ENCODE results near the gene TCHP. TPM values are rescaled to one million over a fixed set of nuclear protein-coding genes. Genes with fewer than 3 reads are reported as not detected.
"Not testable (repeated sequence)": the region's sequence is repeated elsewhere in the genome, so short reads cannot be mapped to it uniquely, and the experiment has no call there.

TCHP gene, protein sequence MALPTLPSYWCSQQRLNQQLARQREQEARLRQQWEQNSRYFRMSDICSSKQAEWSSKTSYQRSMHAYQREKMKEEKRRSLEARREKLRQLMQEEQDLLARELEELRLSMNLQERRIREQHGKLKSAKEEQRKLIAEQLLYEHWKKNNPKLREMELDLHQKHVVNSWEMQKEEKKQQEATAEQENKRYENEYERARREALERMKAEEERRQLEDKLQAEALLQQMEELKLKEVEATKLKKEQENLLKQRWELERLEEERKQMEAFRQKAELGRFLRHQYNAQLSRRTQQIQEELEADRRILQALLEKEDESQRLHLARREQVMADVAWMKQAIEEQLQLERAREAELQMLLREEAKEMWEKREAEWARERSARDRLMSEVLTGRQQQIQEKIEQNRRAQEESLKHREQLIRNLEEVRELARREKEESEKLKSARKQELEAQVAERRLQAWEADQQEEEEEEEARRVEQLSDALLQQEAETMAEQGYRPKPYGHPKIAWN
- 10 to 100 TPM; 34.4 to 37.2 TPM for total RNA-seq

GRCh38 chr12:109899783-109900751, at the start of gene TCHP:
TCHP (plus strand) TSS chr12:109900274; CDS start chr12:109903027, 2,753 bp downstream.
- H3K36me3 Mint-ChIP-seq: peaks cover 14% of the 10 kb centered on the region
- POLR2A ChIA-PET: interaction anchor here (0.5 to 2.7 kb wide), 9 partner anchors 8 to 176 kb away, joined by 3 to 20 read pairs (median 4); partner anchors contain the start of genes GIT2 and GLTP
- H3K9me3 Mint-ChIP-seq: no peaks in the 10 kb centered on the region
- DNase-seq (peak; percentile 80), ATAC-seq (ENCODE audit: low read depth) (peak; percentile 87)
- H3K4me1 Mint-ChIP-seq: peaks cover 17% of the 10 kb centered on the region
- H3K27ac Mint-ChIP-seq: peak within 1 kb of the TSS; percentile 96
- H3K4me3 Mint-ChIP-seq: peak within 1 kb of the TSS; percentile 92
- H3K27me3 Mint-ChIP-seq: no peaks in the 10 kb centered on the region

- DNase-seq; H3K27ac Mint-ChIP-seq; ATAC-seq (ENCODE audit: low read depth); H3K9me3 Mint-ChIP-seq; H3K27me3 Mint-ChIP-seq; POLR2A ChIA-PET; H3K36me3 Mint-ChIP-seq; H3K4me1 Mint-ChIP-seq; H3K4me3 Mint-ChIP-seq: not testable (repeated sequence)
These were observed 49.6 kb upstream of the TCHP start for GRCh38 chr12:109850518-109850917.

GRCh38 chr12:109855377-109855776, 44.7 kb upstream of the TCHP start:
- no peak for ATAC-seq (ENCODE audit: low read depth)
- Mint-ChIP-seq H3K27ac (no peak overlapping the region), H3K4me3 (no peak overlapping the region), H3K36me3 (peaks cover 2% of the 10 kb centered on the region), H3K9me3 (no peaks in the 10 kb centered on the region), H3K4me1 (peaks cover 9% of the 10 kb centered on the region), H3K27me3 (no peaks in the 10 kb centered on the region)
- POLR2A ChIA-PET: no interaction called here
- DNase-seq: no peak

- no peak overlapping the region for H3K4me3 Mint-ChIP-seq
- H3K36me3 Mint-ChIP-seq: peaks cover 2% of the 10 kb centered on the region
- POLR2A ChIA-PET: no interaction called here
- no peak overlapping the region for H3K27ac Mint-ChIP-seq
- H3K9me3 Mint-ChIP-seq: no peaks in the 10 kb centered on the region
- no peaks in the 10 kb centered on the region for H3K27me3 Mint-ChIP-seq
- peaks cover 9% of the 10 kb centered on the region for H3K4me1 Mint-ChIP-seq
- no peak for DNase-seq
- ATAC-seq (ENCODE audit: low read depth): no peak
These were observed 42.4 kb upstream of the TCHP start for GRCh38 chr12:109857715-109858114.

- Mint-ChIP-seq H3K4me3 (no peak overlapping the region), H3K4me1 (peaks cover 11% of the 10 kb centered on the region), H3K36me3 (peaks cover 2% of the 10 kb centered on the region), H3K27ac (no peak overlapping the region), H3K27me3 (no peaks in the 10 kb centered on the region), H3K9me3 (no peaks in the 10 kb centered on the region)
- no peak for ATAC-seq (ENCODE audit: low read depth)
- DNase-seq: no peak
- POLR2A ChIA-PET: no interaction called here
These were observed 41.3 kb upstream of the TCHP start for GRCh38 chr12:109858764-109859163.

GRCh38 chr12:109860977-109861376, 39.1 kb upstream of the TCHP start:
- Mint-ChIP-seq H3K27me3 (no peaks in the 10 kb centered on the region), H3K4me1 (peaks cover 22% of the 10 kb centered on the region), H3K9me3 (no peaks in the 10 kb centered on the region), H3K27ac (no peak overlapping the region), H3K4me3 (no peak overlapping the region), H3K36me3 (peaks cover 2% of the 10 kb centered on the region)
- POLR2A ChIA-PET: interaction anchor here (0.6 kb wide), 1 partner anchor 518 kb away, joined by 3 read pairs; no protein-coding TSS in a partner anchor
- no peak for ATAC-seq (ENCODE audit: low read depth)
- DNase-seq: no peak

GRCh38 chr12:109861689-109862314, 38.3 kb upstream of the TCHP start:
- Mint-ChIP-seq H3K27ac (no peak overlapping the region), H3K4me1 (peaks cover 22% of the 10 kb centered on the region), H3K27me3 (no peaks in the 10 kb centered on the region), H3K36me3 (peaks cover 2% of the 10 kb centered on the region), H3K4me3 (no peak overlapping the region), H3K9me3 (no peaks in the 10 kb centered on the region)
- ATAC-seq (ENCODE audit: low read depth) (no peak), DNase-seq (no peak)
- POLR2A ChIA-PET: interaction anchor here (0.6 kb wide), 1 partner anchor 517 kb away, joined by 3 read pairs; no protein-coding TSS in a partner anchor

GRCh38 chr12:109862491-109862890, 37.6 kb upstream of the TCHP start:
- DNase-seq; POLR2A ChIA-PET; H3K27ac Mint-ChIP-seq; H3K4me3 Mint-ChIP-seq; H3K9me3 Mint-ChIP-seq; H3K36me3 Mint-ChIP-seq; H3K27me3 Mint-ChIP-seq; ATAC-seq (ENCODE audit: low read depth): not testable (repeated sequence)
- H3K4me1 Mint-ChIP-seq: peaks cover 22% of the 10 kb centered on the region

- POLR2A ChIA-PET: no interaction called here
- Mint-ChIP-seq H3K4me3 (peak overlapping the region; percentile 7), H3K27me3 (no peaks in the 10 kb centered on the region), H3K9me3 (no peaks in the 10 kb centered on the region), H3K27ac (peak overlapping the region; percentile 56), H3K4me1 (peaks cover 16% of the 10 kb centered on the region), H3K36me3 (peaks cover 4% of the 10 kb centered on the region)
- DNase-seq (peak; percentile 36), ATAC-seq (ENCODE audit: low read depth) (peak; percentile 97)
These were observed 36.0 kb upstream of the TCHP start for GRCh38 chr12:109863847-109864712.

- peaks cover 4% of the 10 kb centered on the region for H3K36me3 Mint-ChIP-seq
- ATAC-seq (ENCODE audit: low read depth): no peak
- peak overlapping the region; percentile 33 for H3K27ac Mint-ChIP-seq
- no peaks in the 10 kb centered on the region for H3K9me3 Mint-ChIP-seq
- no peak overlapping the region for H3K4me3 Mint-ChIP-seq
- POLR2A ChIA-PET: no interaction called here
- no peaks in the 10 kb centered on the region for H3K27me3 Mint-ChIP-seq
- peaks cover 16% of the 10 kb centered on the region for H3K4me1 Mint-ChIP-seq
- DNase-seq: no peak
These were observed 35.2 kb upstream of the TCHP start for GRCh38 chr12:109864916-109865315.

DNA sequence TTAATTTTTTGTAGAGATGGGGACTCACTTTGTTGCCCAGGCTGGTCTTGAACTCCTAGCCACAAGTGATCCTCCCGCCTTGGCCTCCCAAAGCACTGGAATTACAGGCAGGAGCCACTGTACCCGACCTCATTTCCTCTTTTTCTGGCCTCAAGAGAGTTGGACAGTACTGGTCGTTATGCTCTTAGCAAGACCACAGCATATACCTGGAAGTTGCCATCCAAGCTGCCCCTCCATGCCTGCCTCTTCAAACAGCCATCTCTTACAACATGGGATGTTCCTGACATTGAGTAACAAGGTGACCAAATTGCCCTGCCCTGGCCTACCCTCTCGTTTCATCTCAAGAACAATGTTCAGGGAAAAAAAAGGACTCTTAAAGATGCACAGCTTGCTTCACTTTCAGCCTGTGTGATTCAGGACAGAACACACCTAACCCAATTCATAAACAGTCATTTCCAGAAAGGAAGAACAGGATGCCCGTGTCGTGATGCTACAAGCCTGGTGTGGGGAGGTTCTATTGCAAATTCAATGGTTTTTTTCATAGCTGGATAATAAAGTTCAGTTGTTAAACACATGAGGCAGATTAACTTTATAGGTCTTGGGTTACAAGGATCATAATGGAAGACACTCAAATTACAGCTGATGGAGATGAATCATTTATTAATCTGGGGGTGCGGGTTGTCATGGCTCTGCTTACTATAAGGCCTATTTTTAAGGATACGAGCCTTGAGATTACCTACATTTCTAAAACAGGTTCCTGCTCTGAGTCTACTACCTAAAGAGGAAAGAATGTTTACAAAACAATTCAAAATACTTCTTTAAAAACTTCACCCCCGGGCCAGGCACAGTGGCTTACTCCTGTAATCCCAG, 31.7 kb upstream of the TCHP start:
- no peaks in the 10 kb centered on the region for H3K9me3 Mint-ChIP-seq
- no peak for DNase-seq
- H3K27me3 Mint-ChIP-seq: no peaks in the 10 kb centered on the region
- H3K27ac Mint-ChIP-seq: no peak overlapping the region
- H3K4me1 Mint-ChIP-seq: peaks cover 19% of the 10 kb centered on the region
- POLR2A ChIA-PET: interaction anchor here (0.7 kb wide), 1 partner anchor 11 kb away, joined by 5 read pairs; no protein-coding TSS in a partner anchor
- H3K4me3 Mint-ChIP-seq: no peak overlapping the region
- ATAC-seq (ENCODE audit: low read depth): no peak
- H3K36me3 Mint-ChIP-seq: peaks cover 7% of the 10 kb centered on the region
